ENCODE results near the gene CDH18.

The CDH18 gene

GRCh38 chr5:19584131-19584530 lies 403.9 kb downstream of the CDH18 start:
- no peak for DNase-seq (ENCODE audit: low read depth)

GRCh38 chr5:19577882-19578281 lies 410.1 kb downstream of the CDH18 start:
- DNase-seq (ENCODE audit: low read depth) = no peak

GRCh38 chr5:19568004-19568403 lies 420.0 kb downstream of the CDH18 start:
- DNase-seq (ENCODE audit: low read depth) = no peak

- DNase-seq (ENCODE audit: low read depth) = no peak
These were observed 422.5 kb downstream of the CDH18 start for GRCh38 chr5:19565466-19565865.

GRCh38 chr5:19564036-19564435 lies 424.0 kb downstream of the CDH18 start:
- DNase-seq (ENCODE audit: low read depth) = no peak

- no peak for DNase-seq (ENCODE audit: low read depth)
These were observed 432.1 kb downstream of the CDH18 start for GRCh38 chr5:19555876-19556275.

GRCh38 chr5:19555436-19555835 lies 432.6 kb downstream of the CDH18 start:
- DNase-seq (ENCODE audit: low read depth) = no peak

GRCh38 chr5:19554524-19554923 lies 433.5 kb downstream of the CDH18 start:
- no peak for DNase-seq (ENCODE audit: low read depth)

- no peak for DNase-seq (ENCODE audit: low read depth)
These were observed 440.4 kb downstream of the CDH18 start for GRCh38 chr5:19547640-19548039.

- DNase-seq (ENCODE audit: low read depth) = no peak
These were observed 441.5 kb downstream of the CDH18 start for GRCh38 chr5:19546521-19546920.

- DNase-seq (ENCODE audit: low read depth) = no peak
These were observed 449.4 kb downstream of the CDH18 start for GRCh38 chr5:19538607-19539006.

GRCh38 chr5:19536387-19536786 lies 451.6 kb downstream of the CDH18 start:
- no peak for DNase-seq (ENCODE audit: low read depth)

GRCh38 chr5:19534751-19535150 lies 453.2 kb downstream of the CDH18 start:
- no peak for DNase-seq (ENCODE audit: low read depth)

GRCh38 chr5:19532936-19533335 lies 455.1 kb downstream of the CDH18 start:
- DNase-seq (ENCODE audit: low read depth) = no peak

GRCh38 chr5:19531374-19531952 lies 456.5 kb downstream of the CDH18 start:
- no peak for DNase-seq (ENCODE audit: low read depth)

GRCh38 chr5:19519448-19519847 lies 468.6 kb downstream of the CDH18 start:
- no peak for DNase-seq (ENCODE audit: low read depth)

- DNase-seq (ENCODE audit: low read depth) = no peak
These were observed 489.1 kb downstream of the CDH18 start for GRCh38 chr5:19498852-19499251.

GRCh38 chr5:19497229-19497815 lies 490.7 kb downstream of the CDH18 start:
- DNase-seq (ENCODE audit: low read depth) = no peak

GRCh38 chr5:19496056-19496455 lies 491.9 kb downstream of the CDH18 start:
- DNase-seq (ENCODE audit: low read depth) = no peak

GRCh38 chr5:19492861-19493260 lies 495.1 kb downstream of the CDH18 start:
- DNase-seq (ENCODE audit: low read depth) = no peak

- DNase-seq (ENCODE audit: low read depth) = no peak
These were observed 499.2 kb downstream of the CDH18 start for GRCh38 chr5:19488786-19489185.

- DNase-seq (ENCODE audit: low read depth) = no peak
These were observed 500.5 kb downstream of the CDH18 start for GRCh38 chr5:19487480-19487879.

GRCh38 chr5:19479562-19479961 lies 508.4 kb downstream of the CDH18 start:
- no peak for DNase-seq (ENCODE audit: low read depth)

GRCh38 chr5:19462019-19462418 lies 526.0 kb downstream of the CDH18 start:
- DNase-seq (ENCODE audit: low read depth) = no peak
